ENCODE measurements around the gene NUMA1.

NUMA1 gene

GRCh38 chr11:72102162-72102561 lies 21.8 kb upstream of the NUMA1 start:
- peak overlapping the region; percentile 100 for H3K27ac ChIP-seq (replicated peaks)
- H3K27me3 ChIP-seq (ENCODE audit: insufficient read depth, poor library complexity, severe bottlenecking): no peaks in the 10 kb centered on the region
- TF ChIP-seq POLR2AphosphoS5 (IDR thresholded peaks at IDR 0.05; ENCODE audit: low read depth) (no peak), GABPA (IDR thresholded peaks at IDR 0.05; ENCODE audit: low read depth) (no peak), SPI1 (IDR thresholded peaks at IDR 0.05; ENCODE audit: borderline replicate concordance, low read depth) (peak; percentile 20; the same call in 1 of the 2 replicates), CTCF (IDR thresholded peaks at IDR 0.05; ENCODE audit: insufficient read depth, low read length) (no peak)
- TF ChIP-seq, protein P1, sequence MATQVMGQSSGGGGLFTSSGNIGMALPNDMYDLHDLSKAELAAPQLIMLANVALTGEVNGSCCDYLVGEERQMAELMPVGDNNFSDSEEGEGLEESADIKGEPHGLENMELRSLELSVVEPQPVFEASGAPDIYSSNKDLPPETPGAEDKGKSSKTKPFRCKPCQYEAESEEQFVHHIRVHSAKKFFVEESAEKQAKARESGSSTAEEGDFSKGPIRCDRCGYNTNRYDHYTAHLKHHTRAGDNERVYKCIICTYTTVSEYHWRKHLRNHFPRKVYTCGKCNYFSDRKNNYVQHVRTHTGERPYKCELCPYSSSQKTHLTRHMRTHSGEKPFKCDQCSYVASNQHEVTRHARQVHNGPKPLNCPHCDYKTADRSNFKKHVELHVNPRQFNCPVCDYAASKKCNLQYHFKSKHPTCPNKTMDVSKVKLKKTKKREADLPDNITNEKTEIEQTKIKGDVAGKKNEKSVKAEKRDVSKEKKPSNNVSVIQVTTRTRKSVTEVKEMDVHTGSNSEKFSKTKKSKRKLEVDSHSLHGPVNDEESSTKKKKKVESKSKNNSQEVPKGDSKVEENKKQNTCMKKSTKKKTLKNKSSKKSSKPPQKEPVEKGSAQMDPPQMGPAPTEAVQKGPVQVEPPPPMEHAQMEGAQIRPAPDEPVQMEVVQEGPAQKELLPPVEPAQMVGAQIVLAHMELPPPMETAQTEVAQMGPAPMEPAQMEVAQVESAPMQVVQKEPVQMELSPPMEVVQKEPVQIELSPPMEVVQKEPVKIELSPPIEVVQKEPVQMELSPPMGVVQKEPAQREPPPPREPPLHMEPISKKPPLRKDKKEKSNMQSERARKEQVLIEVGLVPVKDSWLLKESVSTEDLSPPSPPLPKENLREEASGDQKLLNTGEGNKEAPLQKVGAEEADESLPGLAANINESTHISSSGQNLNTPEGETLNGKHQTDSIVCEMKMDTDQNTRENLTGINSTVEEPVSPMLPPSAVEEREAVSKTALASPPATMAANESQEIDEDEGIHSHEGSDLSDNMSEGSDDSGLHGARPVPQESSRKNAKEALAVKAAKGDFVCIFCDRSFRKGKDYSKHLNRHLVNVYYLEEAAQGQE (IDR thresholded peaks at IDR 0.05; ENCODE audit: insufficient replicate concordance, low read depth): no peak
- no peak for DNase-seq (ENCODE audit: low read depth in 1 of 2, low spot score in 1 of 2)
- H3K4me3 ChIP-seq (replicated peaks; ENCODE audit: insufficient read depth, low read length): peak overlapping the region; percentile 64

GRCh38 chr11:72100462-72100861 lies 20.1 kb upstream of the NUMA1 start:
- DNase-seq (ENCODE audit: low read depth in 1 of 2, low spot score in 1 of 2): peak; percentile 93 to 94
- TF ChIP-seq, protein P1 (IDR thresholded peaks at IDR 0.05; ENCODE audit: insufficient replicate concordance, low read depth): no peak
- TF ChIP-seq GABPA (IDR thresholded peaks at IDR 0.05; ENCODE audit: low read depth): no peak
- peak; percentile 80; the same call in 1 of the 2 replicates for TF ChIP-seq SPI1 (IDR thresholded peaks at IDR 0.05; ENCODE audit: borderline replicate concordance, low read depth)
- peak; percentile 91 for TF ChIP-seq POLR2AphosphoS5 (IDR thresholded peaks at IDR 0.05; ENCODE audit: low read depth)
- TF ChIP-seq CTCF (IDR thresholded peaks at IDR 0.05; ENCODE audit: insufficient read depth, low read length): no peak
- H3K27me3 ChIP-seq (ENCODE audit: insufficient read depth, poor library complexity, severe bottlenecking): no peaks in the 10 kb centered on the region
- H3K27ac ChIP-seq (replicated peaks): peak overlapping the region; percentile 100
- H3K4me3 ChIP-seq (replicated peaks; ENCODE audit: insufficient read depth, low read length): no peak overlapping the region

DNA sequence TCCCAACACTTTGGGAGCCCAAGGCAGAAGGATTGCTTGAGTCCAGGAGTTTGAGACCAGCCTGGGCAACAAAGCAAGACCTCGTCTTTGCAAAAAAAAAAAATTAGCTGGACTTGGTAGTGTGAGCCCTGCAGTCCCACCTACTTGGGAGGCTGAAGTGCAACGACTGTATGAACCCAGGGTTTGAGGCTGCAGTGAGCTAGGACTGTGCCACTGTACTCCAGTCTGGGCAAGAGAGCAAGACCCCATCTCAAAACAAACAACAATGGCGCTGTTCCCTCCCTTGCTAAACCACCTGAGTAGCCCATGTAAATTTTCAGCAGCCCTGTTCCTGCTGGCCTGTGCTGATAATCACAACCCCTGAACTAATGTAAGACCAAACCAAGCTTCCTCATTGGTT lies 19.7 kb upstream of the NUMA1 start:
- no peak for DNase-seq (ENCODE audit: low read depth in 1 of 2, low spot score in 1 of 2)
- no peak overlapping the region for H3K4me3 ChIP-seq (replicated peaks; ENCODE audit: insufficient read depth, low read length)
- H3K27me3 ChIP-seq (ENCODE audit: insufficient read depth, poor library complexity, severe bottlenecking): no peaks in the 10 kb centered on the region
- TF ChIP-seq CTCF (IDR thresholded peaks at IDR 0.05; ENCODE audit: insufficient read depth, low read length) (no peak), POLR2AphosphoS5 (IDR thresholded peaks at IDR 0.05; ENCODE audit: low read depth) (no peak), SPI1 (IDR thresholded peaks at IDR 0.05; ENCODE audit: borderline replicate concordance, low read depth) (no peak), GABPA (IDR thresholded peaks at IDR 0.05; ENCODE audit: low read depth) (no peak)
- TF ChIP-seq, protein P1 (IDR thresholded peaks at IDR 0.05; ENCODE audit: insufficient replicate concordance, low read depth): no peak
- peak overlapping the region; percentile 100 for H3K27ac ChIP-seq (replicated peaks)

Measured in HL-60 (cell line).